ENCODE data around the gene LGR4. TPM values are rescaled to one million over a fixed set of nuclear protein-coding genes. Genes with fewer than 3 reads are reported as not detected.

The LGR4 gene
- total RNA-seq, 2 experiments from 2014 or later: 0.19 to 0.21 TPM

DNA sequence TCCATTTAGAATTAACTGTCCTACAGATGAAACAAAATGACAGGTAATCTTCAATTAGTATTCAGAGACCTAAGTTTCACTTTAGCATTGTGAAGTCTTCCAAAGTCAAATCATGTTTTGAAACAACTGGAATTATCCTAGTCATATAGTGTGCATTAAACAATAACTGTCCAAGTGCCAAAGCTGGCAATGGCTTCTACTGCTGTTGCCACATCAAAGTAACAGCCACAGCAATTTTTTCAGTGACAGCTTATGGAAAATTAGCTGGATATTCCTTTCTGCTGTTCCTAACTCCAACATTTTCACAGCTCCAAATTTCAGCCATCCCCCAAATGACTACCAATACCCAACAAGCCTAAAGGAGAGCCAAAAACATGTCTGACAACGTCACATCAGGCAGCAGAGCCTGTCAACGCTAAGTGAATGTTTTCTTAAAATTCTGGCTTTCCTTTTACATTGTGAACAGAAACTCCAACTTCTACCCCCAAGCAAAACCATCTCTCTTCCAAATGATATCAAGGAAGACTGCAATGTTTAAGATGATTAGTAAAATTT is 64.3 kb downstream of the LGR4 start:
- no peak for DNase-seq
- Mint-ChIP-seq H3K36me3 (ENCODE audit: low read depth) (no peaks in the 10 kb centered on the region), H3K27ac (no peak overlapping the region), H3K9me3 (ENCODE audit: low read depth) (no peaks in the 10 kb centered on the region), H3K4me1 (no peaks in the 10 kb centered on the region), H3K27me3 (no peaks in the 10 kb centered on the region), H3K4me3 (no peak overlapping the region)
- intact Hi-C loops (cut with DNase I, micrococcal nuclease): no loop called here
- ChIA-PET POLR2A (no interaction called here), CTCF (no interaction called here)
- no peak for ATAC-seq

DNA sequence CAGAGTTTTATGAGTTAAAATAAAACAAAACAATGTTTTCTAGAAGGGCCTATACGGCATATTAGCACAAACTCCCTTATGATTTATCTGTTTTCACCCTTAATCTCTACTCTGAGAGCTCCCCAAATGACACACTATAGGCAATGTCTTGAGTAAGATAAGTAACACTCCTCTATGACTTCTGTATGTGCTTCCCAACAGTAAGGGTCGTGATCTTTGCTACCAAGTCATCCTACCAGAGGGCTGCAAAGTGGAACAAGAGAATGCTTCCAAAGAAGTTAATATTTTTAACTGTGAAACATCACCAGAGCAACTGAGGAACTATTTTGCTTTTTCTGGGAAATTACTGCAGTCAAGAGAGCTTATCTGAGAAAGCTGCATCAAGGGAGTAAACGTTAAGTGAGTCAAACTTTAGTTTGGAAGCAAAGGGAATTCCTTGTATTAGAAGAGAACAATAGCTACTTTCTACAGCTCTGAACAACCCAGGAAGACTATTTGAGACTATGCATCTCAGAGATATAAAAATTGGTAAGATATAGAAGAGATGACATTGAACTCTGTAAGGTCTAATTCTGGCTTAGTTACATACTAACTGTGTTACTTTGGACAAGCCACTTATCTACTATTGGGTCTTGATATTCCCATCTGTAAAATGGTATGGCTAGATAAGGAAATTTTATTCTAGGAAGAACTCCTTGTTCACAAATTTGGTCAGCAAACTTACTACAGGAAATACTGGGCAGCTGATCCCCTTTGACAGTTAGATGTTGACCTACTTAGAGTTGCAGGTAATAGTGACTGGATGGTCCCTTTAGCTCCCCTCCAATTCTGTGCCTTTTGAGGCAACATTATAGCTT is 65.9 kb downstream of the LGR4 start:
- H3K36me3 Mint-ChIP-seq (ENCODE audit: low read depth): no peaks in the 10 kb centered on the region
- no peaks in the 10 kb centered on the region for H3K4me1 Mint-ChIP-seq
- H3K27ac Mint-ChIP-seq: no peak overlapping the region
- DNase-seq (no peak), ATAC-seq (no peak)
- POLR2A ChIA-PET: no interaction called here
- CTCF ChIA-PET: interaction anchor here (0.7 kb wide), 1 partner anchor 576 kb away, joined by 3 read pairs; no protein-coding TSS in a partner anchor
- intact Hi-C loops (cut with DNase I, micrococcal nuclease): no loop called here
- H3K4me3 Mint-ChIP-seq: no peak overlapping the region
- peaks cover under 1% of the 10 kb centered on the region for H3K27me3 Mint-ChIP-seq
- no peaks in the 10 kb centered on the region for H3K9me3 Mint-ChIP-seq (ENCODE audit: low read depth)

DNA sequence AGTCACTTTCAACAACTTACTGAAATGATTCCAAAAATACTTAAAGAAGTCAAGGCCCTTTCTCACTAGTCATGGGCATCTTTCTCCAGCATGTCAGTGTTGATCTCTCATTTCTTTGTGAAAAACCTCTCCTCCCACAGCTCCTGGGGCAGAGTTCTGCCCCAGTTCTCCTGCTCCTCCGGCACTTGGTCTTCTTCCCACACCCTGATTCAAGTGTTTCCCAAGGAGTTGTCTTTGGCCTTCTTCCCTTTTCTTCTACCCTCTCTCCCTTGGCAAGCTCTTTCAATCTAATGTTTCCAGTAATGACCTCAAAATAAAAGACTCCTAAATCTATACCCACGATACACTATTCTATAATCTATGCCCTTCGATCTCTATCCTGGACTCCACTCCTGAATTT is 67.5 kb downstream of the LGR4 start:
- Mint-ChIP-seq H3K36me3 (ENCODE audit: low read depth) (no peaks in the 10 kb centered on the region), H3K27ac (no peak overlapping the region), H3K27me3 (peaks cover 2% of the 10 kb centered on the region), H3K4me3 (no peak overlapping the region), H3K9me3 (ENCODE audit: low read depth) (no peaks in the 10 kb centered on the region), H3K4me1 (no peaks in the 10 kb centered on the region)
- intact Hi-C loops (cut with DNase I, micrococcal nuclease): no loop called here
- POLR2A ChIA-PET: no interaction called here
- CTCF ChIA-PET: no interaction called here
- ATAC-seq (no peak), DNase-seq (no peak)

DNA sequence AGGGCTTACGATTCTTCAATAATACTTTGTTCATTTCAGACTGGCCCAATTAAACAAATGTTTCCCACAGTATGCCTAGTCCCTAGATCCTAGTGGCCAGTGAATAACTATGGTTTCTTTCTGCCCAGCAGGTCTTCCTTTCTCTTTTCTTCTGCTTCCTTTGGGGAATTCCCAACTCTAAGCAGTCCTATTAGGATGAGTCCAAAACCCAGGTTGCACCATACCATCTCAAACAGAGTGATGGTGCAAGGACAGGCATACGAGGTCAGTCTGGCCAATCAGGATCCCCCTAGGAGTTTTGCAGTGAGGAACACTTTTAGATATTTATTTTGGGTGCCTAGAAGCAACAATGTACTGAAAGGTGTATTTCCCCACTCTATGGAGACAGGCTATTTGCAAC is 68.2 kb downstream of the LGR4 start:
- Mint-ChIP-seq H3K36me3 (ENCODE audit: low read depth) (no peaks in the 10 kb centered on the region), H3K4me3 (no peak overlapping the region), H3K27ac (no peak overlapping the region), H3K4me1 (no peaks in the 10 kb centered on the region), H3K27me3 (peaks cover 2% of the 10 kb centered on the region), H3K9me3 (ENCODE audit: low read depth) (no peaks in the 10 kb centered on the region)
- no peak for ATAC-seq
- POLR2A ChIA-PET: no interaction called here
- intact Hi-C loops (cut with DNase I, micrococcal nuclease): no loop called here
- CTCF ChIA-PET: no interaction called here
- no peak for DNase-seq

DNA sequence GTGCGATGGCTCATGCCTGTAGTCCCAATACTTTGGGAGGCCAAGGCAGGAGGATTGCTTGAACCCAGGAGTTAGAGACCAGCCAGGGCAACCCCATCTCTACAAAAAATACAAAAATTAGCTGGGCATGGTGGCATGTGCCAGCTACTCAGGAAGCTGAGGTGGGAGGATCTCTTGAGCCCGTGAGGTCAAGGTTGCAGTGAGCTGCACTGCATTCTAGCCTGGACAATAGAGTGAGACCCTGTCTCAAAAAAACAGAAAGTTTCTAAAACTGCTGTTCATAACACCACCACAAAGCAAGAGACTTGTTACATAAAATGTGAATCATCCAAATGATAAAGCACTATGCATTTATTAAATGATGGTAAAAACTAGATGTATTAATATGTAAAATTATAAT is 69.4 kb downstream of the LGR4 start:
- H3K36me3 Mint-ChIP-seq (ENCODE audit: low read depth): no peaks in the 10 kb centered on the region
- intact Hi-C loops (cut with DNase I, micrococcal nuclease): no loop called here

DNA sequence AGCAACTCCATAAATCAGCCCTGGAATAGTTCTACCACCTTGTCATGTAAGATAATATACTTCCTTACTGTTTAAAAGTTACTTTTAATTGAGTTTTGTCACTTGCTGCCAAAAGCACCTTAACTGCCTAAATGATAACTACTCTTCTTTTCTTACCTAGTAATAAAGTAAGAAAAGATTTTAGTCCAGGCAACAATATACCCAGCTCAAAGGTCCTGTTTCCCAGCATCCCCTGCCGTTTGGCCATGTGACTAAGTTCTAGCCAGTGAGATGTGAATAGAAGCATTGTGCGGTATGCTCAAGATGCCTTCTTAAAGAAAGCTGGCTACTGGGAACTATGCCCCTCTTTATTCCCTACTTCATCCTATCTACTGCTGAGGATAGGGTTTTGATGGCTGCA is 70.1 kb downstream of the LGR4 start:
- Mint-ChIP-seq H3K27ac (no peak overlapping the region), H3K4me3 (no peak overlapping the region), H3K27me3 (peaks cover 2% of the 10 kb centered on the region), H3K36me3 (ENCODE audit: low read depth) (no peaks in the 10 kb centered on the region), H3K4me1 (no peaks in the 10 kb centered on the region), H3K9me3 (ENCODE audit: low read depth) (no peaks in the 10 kb centered on the region)
- ATAC-seq (no peak), DNase-seq (no peak)
- CTCF ChIA-PET: no interaction called here
- intact Hi-C loops (cut with DNase I, micrococcal nuclease): no loop called here
- POLR2A ChIA-PET: no interaction called here

More for the DNA sequence above, 69.4 kb downstream of the LGR4 start:
- DNase-seq (no peak), ATAC-seq (no peak)
- no peaks in the 10 kb centered on the region for H3K4me1 Mint-ChIP-seq
- ChIA-PET POLR2A (no interaction called here), CTCF (no interaction called here)
- peaks cover 2% of the 10 kb centered on the region for H3K27me3 Mint-ChIP-seq
- no peak overlapping the region for H3K27ac Mint-ChIP-seq
- H3K4me3 Mint-ChIP-seq: no peak overlapping the region
- no peaks in the 10 kb centered on the region for H3K9me3 Mint-ChIP-seq (ENCODE audit: low read depth)

DNA sequence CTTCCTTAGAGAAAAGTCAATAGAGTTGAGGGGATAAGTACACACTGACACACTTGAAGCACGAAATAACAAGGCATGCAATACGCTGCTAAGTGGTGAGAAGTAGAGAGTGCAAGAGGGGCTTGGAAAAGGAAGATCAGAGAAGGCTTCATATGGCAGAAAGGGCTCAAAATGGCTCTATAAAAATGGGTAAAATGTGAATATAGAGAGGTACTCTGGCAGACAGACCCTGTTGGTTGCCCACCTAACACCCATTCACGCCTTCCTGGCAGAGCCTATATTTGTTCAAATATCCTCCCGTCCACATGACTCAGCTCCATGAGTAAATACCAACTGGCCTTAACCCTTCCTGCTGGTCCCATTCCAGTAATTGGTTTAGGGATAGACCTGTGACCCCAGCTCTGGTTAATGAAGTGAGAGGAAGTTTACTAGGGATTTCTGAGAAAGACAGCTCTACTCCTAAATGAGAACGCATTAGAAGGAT is 70.7 kb downstream of the LGR4 start:
- ChIA-PET POLR2A (no interaction called here), CTCF (interaction anchor here (0.6 kb wide), 1 partner anchor 33 kb away, joined by 5 read pairs; no protein-coding TSS in a partner anchor)
- Mint-ChIP-seq H3K27me3 (peaks cover 5% of the 10 kb centered on the region), H3K36me3 (ENCODE audit: low read depth) (no peaks in the 10 kb centered on the region), H3K4me1 (no peaks in the 10 kb centered on the region), H3K9me3 (ENCODE audit: low read depth) (no peaks in the 10 kb centered on the region), H3K4me3 (no peak overlapping the region), H3K27ac (no peak overlapping the region)
- DNase-seq (no peak), ATAC-seq (no peak)
- intact Hi-C loops (cut with DNase I, micrococcal nuclease): no loop called here

DNA sequence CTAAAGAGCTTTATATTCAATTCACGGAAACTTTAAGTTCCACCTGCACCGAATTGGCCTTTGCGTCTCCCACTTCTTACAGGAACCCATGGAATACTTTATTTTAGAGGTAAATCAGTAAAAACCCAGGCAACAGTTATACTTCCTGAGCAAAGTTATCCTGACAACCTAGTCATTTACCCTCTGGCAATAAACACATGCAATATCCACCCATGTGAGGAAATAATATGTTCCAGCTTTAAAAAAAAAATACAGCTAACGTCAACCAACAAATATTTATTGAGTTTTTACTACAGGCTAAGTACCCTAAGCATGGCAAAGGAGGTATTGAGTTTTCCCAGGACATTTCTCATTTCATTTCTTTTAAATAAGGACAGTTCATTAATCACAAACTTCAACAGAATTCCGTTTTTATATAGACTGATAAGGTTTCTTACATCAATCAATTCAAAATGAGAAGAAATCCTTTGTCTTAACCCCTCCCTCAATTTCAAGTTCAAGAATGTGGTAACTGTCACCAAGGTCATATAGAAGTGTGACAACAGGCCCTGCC is 71.2 kb downstream of the LGR4 start:
- intact Hi-C loops (cut with DNase I, micrococcal nuclease): no loop called here
- ATAC-seq: no peak
- no peak for DNase-seq
- Mint-ChIP-seq H3K4me1 (no peaks in the 10 kb centered on the region), H3K9me3 (ENCODE audit: low read depth) (no peaks in the 10 kb centered on the region), H3K27me3 (peaks cover 6% of the 10 kb centered on the region), H3K4me3 (no peak overlapping the region), H3K36me3 (ENCODE audit: low read depth) (no peaks in the 10 kb centered on the region), H3K27ac (no peak overlapping the region)
- ChIA-PET POLR2A (no interaction called here), CTCF (interaction anchor here (0.6 kb wide), 1 partner anchor 34 kb away, joined by 5 read pairs; no protein-coding TSS in a partner anchor)

DNA sequence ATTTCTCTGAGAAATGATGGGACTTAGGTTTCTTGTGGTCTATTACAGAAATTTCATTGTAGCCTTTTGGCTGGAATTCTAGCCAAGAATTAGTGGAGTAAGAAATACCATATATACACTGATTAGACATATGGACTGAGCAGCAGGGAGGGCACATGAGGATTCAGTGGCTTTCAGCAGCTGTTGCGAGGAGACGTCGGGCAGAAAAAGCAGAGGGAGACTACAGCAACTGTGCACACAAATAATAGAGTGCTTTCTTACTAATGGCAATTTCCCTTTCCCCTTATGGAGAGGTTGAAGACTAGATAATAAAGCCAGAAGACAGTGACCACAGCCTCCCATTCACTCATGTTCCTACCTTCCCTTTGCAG is 74.2 kb downstream of the LGR4 start:
- no peak overlapping the region for H3K27ac Mint-ChIP-seq
- intact Hi-C loops (cut with DNase I, micrococcal nuclease): no loop called here
- H3K4me1 Mint-ChIP-seq: no peaks in the 10 kb centered on the region
- ChIA-PET CTCF (no interaction called here), POLR2A (no interaction called here)
- ATAC-seq (no peak), DNase-seq (no peak)
- H3K4me3 Mint-ChIP-seq: no peak overlapping the region
- H3K9me3 Mint-ChIP-seq (ENCODE audit: low read depth): no peaks in the 10 kb centered on the region
- H3K36me3 Mint-ChIP-seq (ENCODE audit: low read depth): no peaks in the 10 kb centered on the region
- peaks cover 6% of the 10 kb centered on the region for H3K27me3 Mint-ChIP-seq

DNA sequence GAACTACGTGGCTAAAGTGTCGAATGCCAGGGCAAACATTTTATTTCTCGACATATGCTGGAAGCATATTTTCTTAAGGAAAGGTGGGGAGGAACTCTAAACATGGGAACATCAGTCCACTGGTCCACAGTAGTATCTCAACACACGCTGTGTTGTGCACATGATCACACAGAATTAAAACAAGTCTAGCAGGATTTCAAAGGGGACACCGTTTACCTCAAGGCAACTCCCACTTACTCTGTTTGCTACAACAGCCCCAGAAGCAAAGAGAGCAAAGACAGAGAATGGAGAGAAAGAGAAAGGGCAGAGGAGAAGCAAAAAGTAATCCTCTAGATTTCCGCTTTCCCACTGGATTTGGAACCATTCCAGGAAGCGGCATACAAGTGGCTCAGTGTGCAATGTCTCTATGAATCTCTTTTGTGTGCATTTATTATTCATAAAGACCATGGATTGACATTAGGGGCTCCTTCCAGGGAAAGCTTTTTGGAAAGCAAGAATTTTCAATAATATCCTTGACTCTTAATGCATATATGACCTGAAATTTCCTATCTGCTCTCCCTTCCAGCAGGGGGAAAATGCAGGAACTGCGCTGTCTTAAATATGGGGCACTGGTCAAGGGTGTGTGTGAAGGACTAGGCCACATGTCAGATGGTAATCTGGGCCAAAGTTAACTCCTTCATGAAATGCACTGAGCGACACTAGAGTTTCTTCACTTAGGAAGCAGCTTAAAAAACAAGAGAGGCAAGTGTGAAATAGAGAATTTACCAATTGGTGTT is 74.8 kb downstream of the LGR4 start:
- intact Hi-C loops (cut with DNase I, micrococcal nuclease): no loop called here

DNA sequence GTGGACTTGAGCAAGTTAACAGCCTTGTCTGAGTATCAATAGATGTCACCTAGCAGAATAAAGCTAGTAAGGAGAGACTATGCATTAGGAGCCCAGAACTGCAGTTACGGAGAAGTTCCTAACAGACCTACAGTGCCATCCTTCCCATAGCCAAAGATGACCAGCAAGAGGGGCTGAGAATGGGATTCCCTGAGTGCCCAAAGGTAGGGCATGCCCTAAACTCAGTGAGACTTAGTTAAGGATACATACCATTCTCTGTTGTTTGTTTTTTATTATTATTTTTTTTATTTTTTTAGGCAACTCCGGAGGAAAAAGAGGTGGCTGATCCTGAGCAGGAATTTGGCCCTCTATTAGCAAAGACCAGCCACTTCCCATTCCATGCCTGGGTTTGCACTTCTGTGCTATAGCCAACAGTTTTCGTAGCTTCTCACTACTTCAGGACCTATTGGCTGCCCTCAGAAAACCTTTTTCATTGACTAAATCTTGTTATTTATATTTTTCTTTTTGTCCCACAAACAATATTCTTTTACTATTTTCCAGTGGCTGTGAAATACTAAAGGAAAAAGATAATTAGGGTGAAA is 76.2 kb downstream of the LGR4 start:
- Mint-ChIP-seq H3K36me3 (ENCODE audit: low read depth) (no peaks in the 10 kb centered on the region), H3K27ac (no peak overlapping the region), H3K27me3 (peaks cover 4% of the 10 kb centered on the region), H3K9me3 (ENCODE audit: low read depth) (no peaks in the 10 kb centered on the region), H3K4me3 (no peak overlapping the region), H3K4me1 (no peaks in the 10 kb centered on the region)
- ATAC-seq: no peak
- DNase-seq: no peak
- ChIA-PET POLR2A (no interaction called here), CTCF (interaction anchor here (1.2 kb wide), 2 partner anchors 90 to 101 kb away, joined by 4 read pairs; no protein-coding TSS in a partner anchor)
- intact Hi-C loops (cut with DNase I, micrococcal nuclease): no loop called here

More for the DNA sequence above, 74.8 kb downstream of the LGR4 start:
- POLR2A ChIA-PET: no interaction called here
- H3K9me3 Mint-ChIP-seq (ENCODE audit: low read depth): no peaks in the 10 kb centered on the region
- H3K27me3 Mint-ChIP-seq: peaks cover 6% of the 10 kb centered on the region
- ATAC-seq: no peak
- H3K4me3 Mint-ChIP-seq: no peak overlapping the region
- CTCF ChIA-PET: interaction anchor here (1.2 kb wide), 1 partner anchor 88 kb away, joined by 4 read pairs; no protein-coding TSS in a partner anchor
- H3K4me1 Mint-ChIP-seq: no peaks in the 10 kb centered on the region
- H3K36me3 Mint-ChIP-seq (ENCODE audit: low read depth): no peaks in the 10 kb centered on the region
- H3K27ac Mint-ChIP-seq: no peak overlapping the region
- no peak for DNase-seq
